H1 (cell line): ENCODE data around the gene CBY2. TPM values are rescaled to one million over a fixed set of nuclear protein-coding genes. Genes with fewer than 3 reads are reported as not detected.

ENCODE experiments used
- CTCF ChIA-PET: fragments of 300-600 bp; sonication (Branson Sonifier 250); formaldehyde crosslinking; loops from one replicate; lab custom pipeline; 2021; ENCODE audit not compliant: partially characterized antibody; lab: Charles Lee
- POLR2A ChIA-PET: fragments of 300-600 bp; sonication (Branson Sonifier 250); formaldehyde crosslinking; loops from one replicate; lab custom pipeline; 2021; ENCODE audit warnings: inconsistent platforms; ENCODE audit not compliant: partially characterized antibody; lab: Charles Lee
- DNase-seq, 2 experiments: peaks; one replicate each; pipeline versions ENCODE4 v3.0.0 to v3.0.0-alpha.2; 2010 to 2022; ENCODE audit warnings: low spot score in 2 of 2, low read depth in 1 of 2, mixed read lengths in 1 of 2
- FAIRE-seq: peaks from 2 replicates; lab custom pipeline; 2011; peaks lifted over from hg19 to GRCh38; lab: Jason Lieb, UNC
- H2AFZ ChIP-seq: 2 replicates; pipeline ENCODE4 v1.8.1; 2012; ENCODE audit warnings: low read length, inconsistent platforms
- H2AK5ac ChIP-seq: 2 replicates; pipeline ENCODE4 v1.6.1; 2013; ENCODE audit warnings: low read depth, low read length
- H2BK120ac ChIP-seq: replicated peaks from 2 replicates; pipeline ENCODE3; 2013; ENCODE audit warnings: low read depth, low read length, inconsistent platforms
- H2BK12ac ChIP-seq: 2 replicates; pipeline ENCODE4 v1.6.1; 2013; ENCODE audit warnings: low read depth, low read length
- H2BK15ac ChIP-seq: 2 replicates; pipeline ENCODE4 v1.6.1; 2013; ENCODE audit warnings: low read length
- H2BK20ac ChIP-seq: 2 replicates; pipeline ENCODE4 v1.6.1; 2013; ENCODE audit warnings: low read length
- H2BK5ac ChIP-seq: 2 replicates; pipeline ENCODE4 v1.6.1; 2013; ENCODE audit warnings: low read depth, low read length
- H3K14ac ChIP-seq: 2 replicates; pipeline ENCODE4 v1.6.1; 2013; ENCODE audit warnings: inconsistent platforms; ENCODE audit not compliant: insufficient read length
- H3K18ac ChIP-seq: 2 replicates; pipeline ENCODE4 v1.6.1; 2013; ENCODE audit warnings: low read length; ENCODE audit errors: extremely low read depth
- H3K23ac ChIP-seq: 2 replicates; pipeline ENCODE4 v1.6.1; 2013; ENCODE audit warnings: inconsistent platforms; ENCODE audit not compliant: insufficient read length
- H3K23me2 ChIP-seq: 2 replicates; pipeline ENCODE4 v1.6.1; 2013; ENCODE audit warnings: low read depth, low read length
- H3K27ac ChIP-seq: 2 replicates; pipeline ENCODE4 v1.6.1; 2011; ENCODE audit warnings: low read depth, low read length, inconsistent platforms
- H3K27me3 ChIP-seq, 4 experiments: replicated peaks in 1 of 4; 1 replicate in 1 of 4; 2 replicates in 3 of 4; pipeline versions ENCODE4 v1.6.1 to v1.8.1; 2011 to 2013; ENCODE audit warnings: low read length in 3 of 4, mild to moderate bottlenecking in 3 of 4, inconsistent platforms in 2 of 4, mixed read lengths in 2 of 4, moderate library complexity in 1 of 4; ENCODE audit not compliant: control insufficient read depth in 3 of 4, insufficient read depth in 3 of 4; ENCODE audit errors: extremely low read depth in 1 of 4
- H3K36me3 ChIP-seq, 4 experiments: 2 replicates each; pipeline versions ENCODE4 v1.6.1 to v1.8.1; 2011 to 2013; ENCODE audit warnings: mild to moderate bottlenecking in 4 of 4, low read length in 3 of 4, moderate library complexity in 2 of 4, control low read depth in 1 of 4, inconsistent platforms in 1 of 4; ENCODE audit not compliant: insufficient read depth in 4 of 4, control insufficient read depth in 2 of 4
- H3K4ac ChIP-seq: replicated peaks from 2 replicates; pipeline ENCODE3; 2013; ENCODE audit warnings: low read length, low read depth, mixed read lengths, inconsistent platforms; ENCODE audit not compliant: insufficient read length
- H3K4me1 ChIP-seq, 4 experiments: replicated peaks in 1 of 4; 1 replicate in 1 of 4; 2 replicates in 3 of 4; pipeline versions ENCODE4 v1.6.1 to v1.8.1; 2011 to 2013; ENCODE audit warnings: low read length in 3 of 4, inconsistent platforms in 2 of 4, mixed read lengths in 1 of 4; ENCODE audit not compliant: insufficient read depth in 4 of 4, control insufficient read depth in 3 of 4
- H3K4me2 ChIP-seq, 2 experiments: 2 replicates each; pipeline versions ENCODE4 v1.6.1 to v1.8.1; 2011 to 2013; ENCODE audit warnings: low read depth in 2 of 2, low read length in 2 of 2, control low read depth in 1 of 2, inconsistent platforms in 1 of 2, mild to moderate bottlenecking in 1 of 2; ENCODE audit not compliant: insufficient read depth in 1 of 2
- H3K4me3 ChIP-seq, 4 experiments: fragments of 200-600, 300-600 bp in 1 of 4; sonication (generic), shearing (Covaris generic), sonication (Bioruptor Twin) in 1 of 4; 2 replicates each; pipeline versions ENCODE4 v1.5.1 to v1.8.1; 2011 to 2016; ENCODE audit warnings: low read length in 4 of 4, low read depth in 3 of 4, control low read depth in 2 of 4, inconsistent platforms in 2 of 4, mild to moderate bottlenecking in 2 of 4, mixed read lengths in 1 of 4, moderate library complexity in 1 of 4; ENCODE audit not compliant: insufficient read depth in 2 of 4; ENCODE audit errors: extremely low read depth in 1 of 4
- H3K56ac ChIP-seq: replicated peaks from 2 replicates; pipeline ENCODE3; 2013; ENCODE audit warnings: low read depth, mild to moderate bottlenecking, mixed read lengths, low read length, inconsistent platforms; ENCODE audit not compliant: insufficient read length
- H3K79me1 ChIP-seq: 2 replicates; pipeline ENCODE4 v1.6.1; 2013; ENCODE audit warnings: low read depth, low read length, control low read depth
- H3K79me2 ChIP-seq, 2 experiments: 2 replicates each; pipeline versions ENCODE4 v1.6.1 to v1.8.1; 2012 to 2013; ENCODE audit warnings: low read length in 2 of 2, mild to moderate bottlenecking in 2 of 2, inconsistent platforms in 1 of 2; ENCODE audit not compliant: insufficient read depth in 2 of 2, control insufficient read depth in 1 of 2
- H3K9ac ChIP-seq, 4 experiments: replicated peaks in 1 of 4; 1 replicate in 1 of 4; 2 replicates in 3 of 4; pipeline versions ENCODE4 v1.6.1 to v1.8.1; 2011 to 2013; ENCODE audit warnings: low read depth in 3 of 4, low read length in 3 of 4, control low read depth in 2 of 4, mild to moderate bottlenecking in 2 of 4, moderate library complexity in 2 of 4, inconsistent platforms in 1 of 4; ENCODE audit errors: extremely low read depth in 1 of 4
- H3K9me3 ChIP-seq, 2 experiments: 2 replicates each; pipeline versions ENCODE4 v1.6.1 to v1.8.1; 2012 to 2013; ENCODE audit warnings: mild to moderate bottlenecking in 2 of 2, moderate library complexity in 2 of 2, control low read depth in 1 of 2, inconsistent platforms in 1 of 2, low read depth in 1 of 2, low read length in 1 of 2, mixed read lengths in 1 of 2; ENCODE audit not compliant: insufficient read depth in 2 of 2
- H4K20me1 ChIP-seq, 2 experiments: replicated peaks in 1 of 2; 2 replicates each; pipeline versions ENCODE3 to v1.8.1; 2011 to 2013; ENCODE audit warnings: inconsistent platforms in 2 of 2, low read length in 2 of 2, mild to moderate bottlenecking in 1 of 2; ENCODE audit not compliant: insufficient read depth in 2 of 2, control insufficient read depth in 1 of 2
- H4K5ac ChIP-seq: 2 replicates; pipeline ENCODE4 v1.6.1; 2013; ENCODE audit warnings: low read length, low read depth, mixed read lengths, inconsistent platforms; ENCODE audit not compliant: insufficient read length
- H4K8ac ChIP-seq: 2 replicates; pipeline ENCODE4 v1.8.0; 2013; ENCODE audit warnings: mild to moderate bottlenecking, moderate library complexity, low read length, inconsistent platforms; ENCODE audit not compliant: insufficient read depth; ENCODE audit errors: extremely low read depth
- H4K91ac ChIP-seq: replicated peaks from 2 replicates; pipeline ENCODE3; 2013; ENCODE audit warnings: low read length, mixed read lengths, inconsistent platforms; ENCODE audit not compliant: insufficient read length
- BRCA1 ChIP-seq: IDR thresholded peaks from 2 replicates; pipeline ENCODE4 v1.6.1; 2012; ENCODE audit warnings: low read depth, low read length, improper control_type of control experiment
- CHD2 ChIP-seq: IDR thresholded peaks from 2 replicates; pipeline ENCODE4 v1.6.1; 2012; ENCODE audit warnings: low read length, improper control_type of control experiment
- EGR1 ChIP-seq: IDR thresholded peaks from 2 replicates; pipeline ENCODE4 v1.6.1; 2011; ENCODE audit warnings: low read depth, low read length, borderline replicate concordance
- RFX5 ChIP-seq: IDR thresholded peaks from 2 replicates; pipeline ENCODE4 v1.6.1; 2011; ENCODE audit warnings: low read depth, low read length, improper control_type of control experiment, borderline replicate concordance
- YY1 ChIP-seq: IDR thresholded peaks from 2 replicates; pipeline ENCODE4 v1.6.1; 2011; ENCODE audit warnings: low read depth, mild to moderate bottlenecking, low read length
- ZNF274 ChIP-seq: IDR thresholded peaks from 2 replicates; pipeline ENCODE4 v1.7.0; 2012; ENCODE audit warnings: low read length, borderline replicate concordance; ENCODE audit errors: extremely low read depth
- WGBS, 2 experiments: shearing (Covaris generic) in 1 of 2; methylation state at CpG; one replicate each; pipeline versions ENCODE4 v1.1.6 to v1.1.7; 2013 to 2015; ENCODE audit warnings: low lambda C conversion rate in 2 of 2, mixed read lengths in 2 of 2, inconsistent platforms in 1 of 2, low coverage in 1 of 2, missing lambda C conversion rate in 1 of 2; ENCODE audit not compliant: insufficient replicate concordance in 2 of 2, insufficient coverage in 1 of 2, insufficient read length in 1 of 2; ENCODE audit errors: extremely low coverage in 1 of 2, missing lambda C conversion rate in 1 of 2; 5-methylcytosine and 5-hydroxymethylcytosine counted together
- polyA plus RNA-seq, 7 experiments: library from polyadenylated mRNA; depleted of rRNA in 3 of 7; stranded (reverse) in 5 of 7; unstranded in 2 of 7; fragments of >200 nt in 5 of 7; fragments of 200-250 nt in 2 of 7; gene quantifications; 1 replicate in 5 of 7; 2 replicates in 1 of 7; 4 replicates in 1 of 7; pipeline versions ENCODE4 v1.2.1 to v1.2.3, GENCODE V29; 2011 to 2013; ENCODE audit warnings: missing spikeins in 2 of 7, mixed read lengths in 2 of 7
- total RNA-seq: library from RNA; stranded (reverse); fragmentation: NEBNext Ultra II Directional; extraction: Animal tissue kit (Norgen Biotek cat#: 25700); gene quantifications from 2 replicates; pipeline ENCODE4 v1.2.1, GENCODE V29; 2021

The CBY2 gene
- total and polyA plus RNA-seq, 2 of the 8 experiments (the other 6 are each of a cell fraction or from before 2014, with no cell fraction given): not detected

GRCh38 chr13:45717349-45717748 lies 15.2 kb downstream of the CBY2 start:
- H3K9me3 ChIP-seq: no peaks in the 10 kb centered on the region
- no peaks in the 10 kb centered on the region for H3K79me1 ChIP-seq
- H3K4me1 ChIP-seq: no peaks in the 10 kb centered on the region
- H2AFZ ChIP-seq: no peak overlapping the region
- H2AK5ac ChIP-seq: no peak overlapping the region
- H4K91ac ChIP-seq: no peak overlapping the region
- TF ChIP-seq BRCA1 (no peak), RFX5 (no peak), YY1 (no peak), EGR1 (no peak), CHD2 (no peak), ZNF274 (no peak)
- no peak overlapping the region for H3K9ac ChIP-seq
- no peak overlapping the region for H3K56ac ChIP-seq
- H3K79me2 ChIP-seq: no peaks in the 10 kb centered on the region
- H3K18ac ChIP-seq: no peak overlapping the region
- H4K8ac ChIP-seq: no peak overlapping the region
- no peaks in the 10 kb centered on the region for H3K36me3 ChIP-seq
- WGBS, 2 experiments: 94% methylated on average over 1 of the region's 1 CpG; no CpG with 5 or more reads in 1 of the 2 experiments
- H3K4me2 ChIP-seq: no peak overlapping the region
- no peaks in the 10 kb centered on the region for H3K23me2 ChIP-seq
- no peak overlapping the region for H2BK20ac ChIP-seq
- H2BK120ac ChIP-seq: no peak overlapping the region
- H2BK5ac ChIP-seq: no peak overlapping the region
- H3K4me3 ChIP-seq: no peak overlapping the region
- no peaks in the 10 kb centered on the region; a peak in 1 of 7 replicates for H3K27me3 ChIP-seq
- H4K20me1 ChIP-seq: no peaks in the 10 kb centered on the region
- ChIA-PET POLR2A (no interaction called here), CTCF (interaction anchor here (0.8 to 5.3 kb wide), 22 partner anchors 8 to 236 kb away, joined by 3 to 76 read pairs (median 4); partner anchors contain the start of gene CBY2)
- no peak overlapping the region for H3K27ac ChIP-seq
- no peak overlapping the region for H2BK12ac ChIP-seq
- DNase-seq (no peak), FAIRE-seq (no peak)
- H3K14ac ChIP-seq: no peak overlapping the region
- H4K5ac ChIP-seq: no peak overlapping the region
- H3K4ac ChIP-seq: no peak overlapping the region
- H2BK15ac ChIP-seq: no peak overlapping the region
- H3K23ac ChIP-seq: no peak overlapping the region
